HEK293T (cell line): ENCODE data around the gene PFKFB2.

Source experiments
- ARNT ChIP-seq: fragments of 450-650 bp; IDR thresholded peaks from 2 replicates; pipeline ENCODE4 v1.6.1; 2017; ENCODE audit warnings: mild to moderate bottlenecking
- BHLHE40 ChIP-seq: fragments of 450-650 bp; IDR thresholded peaks from 2 replicates; pipeline ENCODE4 v1.6.1; 2016; ENCODE audit warnings: mild to moderate bottlenecking, moderate library complexity, borderline replicate concordance
- CTBP1 ChIP-seq: fragments of 450-650 bp; IDR thresholded peaks from 2 replicates; pipeline ENCODE4 v1.6.1; 2016; ENCODE audit warnings: borderline replicate concordance
- FOXM1 ChIP-seq: fragments of 450-650 bp; IDR thresholded peaks from 2 replicates; pipeline ENCODE4 v1.6.1; 2017; ENCODE audit warnings: mild to moderate bottlenecking, borderline replicate concordance
- HDGF ChIP-seq: fragments of 450-650 bp; IDR thresholded peaks from 2 replicates; pipeline ENCODE4 v1.6.1; 2017; ENCODE audit warnings: antibody characterized with exemption, borderline replicate concordance
- L3MBTL2 ChIP-seq: fragments of 450-650 bp; conservative IDR thresholded peaks from 2 replicates; pipeline ENCODE4 v1.6.1; 2016; ENCODE audit warnings: mild to moderate bottlenecking
- LEF1 ChIP-seq: fragments of 450-650 bp; IDR thresholded peaks from 2 replicates; pipeline ENCODE4 v1.6.1; 2017; ENCODE audit warnings: mild to moderate bottlenecking, borderline replicate concordance
- NFRKB ChIP-seq: fragments of 450-650 bp; IDR thresholded peaks from 2 replicates; pipeline ENCODE4 v1.6.1; 2016; ENCODE audit warnings: mild to moderate bottlenecking, moderate library complexity
- SP1 ChIP-seq: fragments of 450-650 bp; IDR thresholded peaks from 2 replicates; pipeline ENCODE4 v1.6.1; 2017
- SUZ12 ChIP-seq: fragments of 450-650 bp; IDR thresholded peaks from 2 replicates; pipeline ENCODE4 v1.6.1; 2016; ENCODE audit warnings: mild to moderate bottlenecking
- TARDBP ChIP-seq: fragments of 450-650 bp; IDR thresholded peaks from 2 replicates; pipeline ENCODE4 v1.6.1; 2016

DNA sequence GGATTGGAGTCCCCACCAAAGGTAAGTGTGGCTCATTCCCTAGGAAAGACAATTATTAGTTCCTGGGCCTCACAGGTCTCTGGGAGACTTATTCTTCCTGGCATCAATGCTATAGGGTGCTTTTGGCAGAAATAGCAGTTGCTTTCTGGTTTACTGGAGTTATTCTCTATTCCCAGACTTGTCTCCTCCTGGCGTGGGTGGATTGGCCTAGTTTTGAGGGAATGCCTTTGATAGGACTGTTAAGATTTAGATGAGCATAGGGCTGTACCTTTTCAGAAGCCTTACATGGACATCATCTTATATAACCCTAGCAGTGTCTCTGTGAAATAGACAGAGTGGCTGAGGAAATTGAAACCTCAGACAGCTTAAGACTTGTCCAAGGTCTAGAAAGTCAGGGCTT is 9.0 kb downstream of the PFKFB2 start:
- TF ChIP-seq ARNT (no peak), NFRKB (no peak), SP1 (no peak), HDGF (no peak), L3MBTL2 (no peak), CTBP1 (no peak), FOXM1 (no peak), BHLHE40 (no peak), SUZ12 (no peak), LEF1 (no peak), TARDBP (no peak)
